ENCODE measurements around the gene NBAS. TPM values are rescaled to one million over a fixed set of nuclear protein-coding genes. Genes with fewer than 3 reads are reported as not detected.

NBAS gene
- total RNA-seq, 2 experiments from 2014 or later, result 24.3 to 25.5 TPM

- no peak overlapping the region for H3K4me3 Mint-ChIP-seq
- H3K27me3 Mint-ChIP-seq, result no peaks in the 10 kb centered on the region
- no peaks in the 10 kb centered on the region for H3K9me3 Mint-ChIP-seq
- no peak overlapping the region for H3K4me3 ChIP-seq (ENCODE audit: low read length)
- peaks cover 85% of the 10 kb centered on the region for H3K36me3 Mint-ChIP-seq (ENCODE audit: low read depth)
- H3K4me1 Mint-ChIP-seq (ENCODE audit: low read depth), result no peaks in the 10 kb centered on the region
- ATAC-seq (ENCODE audit: poor library complexity) (no peak), DNase-seq (no peak)
- TF ChIP-seq CTCF (IDR thresholded peaks at IDR 0.05), result no peak
- no peaks in the 10 kb centered on the region for H3K27me3 ChIP-seq (ENCODE audit: control insufficient read depth in 1 of 2, insufficient read depth in 2 of 2, low read length in 2 of 2)
- intact Hi-C loops (cut with DNase I, micrococcal nuclease), result no loop called here
- ChIA-PET CTCF (no interaction called here), POLR2A (no interaction called here)
- no peaks in the 10 kb centered on the region for H3K4me1 ChIP-seq (ENCODE audit: insufficient read depth, low read length)
- no peak overlapping the region for H3K27ac Mint-ChIP-seq
- no peak overlapping the region for H3K27ac ChIP-seq (ENCODE audit: low read depth in 1 of 2, low read length in 2 of 2)
- no peaks in the 10 kb centered on the region for H3K9me3 ChIP-seq (ENCODE audit: control insufficient read depth in 1 of 2, insufficient read depth in 1 of 2, low read length in 2 of 2)
- H3K36me3 ChIP-seq (ENCODE audit: insufficient read depth, low read length), result peaks cover 25% of the 10 kb centered on the region
Measured at GRCh38 chr2:15278296-15278695, 282.8 kb downstream of the NBAS start.

GRCh38 chr2:15275346-15275745 is 285.8 kb downstream of the NBAS start:
- ChIA-PET CTCF (no interaction called here), POLR2A (no interaction called here)
- Mint-ChIP-seq H3K4me3 (no peak overlapping the region), H3K36me3 (ENCODE audit: low read depth) (peaks cover 79% of the 10 kb centered on the region), H3K9me3 (no peaks in the 10 kb centered on the region), H3K27ac (no peak overlapping the region), H3K4me1 (ENCODE audit: low read depth) (no peaks in the 10 kb centered on the region), H3K27me3 (no peaks in the 10 kb centered on the region)
- no peak for TF ChIP-seq CTCF (IDR thresholded peaks at IDR 0.05)
- no peak for ATAC-seq (ENCODE audit: poor library complexity)
- no peaks in the 10 kb centered on the region for H3K4me1 ChIP-seq (ENCODE audit: insufficient read depth, low read length)
- H3K9me3 ChIP-seq (ENCODE audit: control insufficient read depth in 1 of 2, insufficient read depth in 1 of 2, low read length in 2 of 2), result no peaks in the 10 kb centered on the region
- H3K36me3 ChIP-seq (ENCODE audit: insufficient read depth, low read length), result peaks cover 30% of the 10 kb centered on the region
- H3K27me3 ChIP-seq (ENCODE audit: control insufficient read depth in 1 of 2, insufficient read depth in 2 of 2, low read length in 2 of 2), result no peaks in the 10 kb centered on the region
- no peak overlapping the region for H3K27ac ChIP-seq (ENCODE audit: low read depth in 1 of 2, low read length in 2 of 2)
- DNase-seq, result no peak
- intact Hi-C loops (cut with DNase I, micrococcal nuclease), result no loop called here
- H3K4me3 ChIP-seq (ENCODE audit: low read length), result no peak overlapping the region

GRCh38 chr2:15273452-15273851 is 287.7 kb downstream of the NBAS start:
- ATAC-seq (ENCODE audit: poor library complexity), result no peak
- ChIA-PET CTCF (no interaction called here), POLR2A (no interaction called here)
- Mint-ChIP-seq H3K4me1 (ENCODE audit: low read depth) (no peaks in the 10 kb centered on the region), H3K27ac (no peak overlapping the region), H3K4me3 (no peak overlapping the region), H3K9me3 (no peaks in the 10 kb centered on the region), H3K27me3 (no peaks in the 10 kb centered on the region), H3K36me3 (ENCODE audit: low read depth) (peaks cover 84% of the 10 kb centered on the region)
- no peak for DNase-seq
- Histone ChIP-seq H3K27me3 (ENCODE audit: control insufficient read depth in 1 of 2, insufficient read depth in 2 of 2, low read length in 2 of 2) (no peaks in the 10 kb centered on the region), H3K4me1 (ENCODE audit: insufficient read depth, low read length) (no peaks in the 10 kb centered on the region), H3K9me3 (ENCODE audit: control insufficient read depth in 1 of 2, insufficient read depth in 1 of 2, low read length in 2 of 2) (no peaks in the 10 kb centered on the region), H3K4me3 (ENCODE audit: low read length) (no peak overlapping the region), H3K27ac (ENCODE audit: low read depth in 1 of 2, low read length in 2 of 2) (no peak overlapping the region), H3K36me3 (ENCODE audit: insufficient read depth, low read length) (peaks cover 28% of the 10 kb centered on the region)
- intact Hi-C loops (cut with DNase I, micrococcal nuclease), result no loop called here
- TF ChIP-seq CTCF (IDR thresholded peaks at IDR 0.05), result no peak

Measured in CD4-positive, alpha-beta T cell (primary cell).